GM15510 (cell line): ENCODE data around the gene KHDC3L.

Source experiments
- POLR2A ChIP-seq: IDR thresholded peaks from 3 replicates; pipeline ENCODE4 v1.6.1; 2011; ENCODE audit warnings: borderline replicate concordance; ENCODE audit not compliant: insufficient read length; ENCODE audit errors: extremely low read depth

KHDC3L gene

GRCh38 chr6:73362869-73363536, 545 bp downstream of the KHDC3L start:
- TF ChIP-seq POLR2A = no peak

GRCh38 chr6:73363537-73363875, 1.0 kb downstream of the KHDC3L start:
- TF ChIP-seq POLR2A = no peak

- no peak for TF ChIP-seq POLR2A
Observed at GRCh38 chr6:73364121-73364520, 1.7 kb downstream of the KHDC3L start.

- TF ChIP-seq POLR2A = no peak
Observed at GRCh38 chr6:73364549-73364948, 2.1 kb downstream of the KHDC3L start.

DNA sequence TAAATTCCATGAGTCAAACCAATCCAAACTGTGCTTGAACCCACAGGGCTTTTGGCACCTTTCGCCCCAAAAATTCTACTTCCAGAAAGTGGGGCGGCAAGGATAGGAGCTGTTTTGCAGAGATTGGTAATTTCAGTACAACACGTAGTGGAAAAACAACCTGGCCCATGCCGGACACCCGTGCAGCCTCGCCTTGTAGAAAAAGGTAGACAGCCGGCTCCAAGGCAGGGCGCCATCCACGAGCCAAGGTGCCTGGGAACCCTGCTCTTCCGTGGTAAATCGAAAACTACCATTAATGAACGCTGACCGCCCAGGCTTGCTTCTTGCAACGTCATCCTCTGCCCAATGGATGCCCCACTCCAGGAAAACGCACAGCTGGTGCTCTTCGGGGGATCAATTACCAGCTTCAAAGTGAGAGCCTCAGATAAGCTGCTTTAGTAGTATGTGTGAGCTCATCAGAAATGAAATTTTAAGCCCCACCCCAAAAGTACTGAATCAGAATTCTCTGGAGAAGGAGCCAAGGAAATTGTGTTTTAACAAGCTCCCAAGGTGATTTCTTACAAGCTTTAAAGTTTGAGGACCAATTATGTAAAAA, 5.4 kb downstream of the KHDC3L start:
- no peak for TF ChIP-seq POLR2A

DNA sequence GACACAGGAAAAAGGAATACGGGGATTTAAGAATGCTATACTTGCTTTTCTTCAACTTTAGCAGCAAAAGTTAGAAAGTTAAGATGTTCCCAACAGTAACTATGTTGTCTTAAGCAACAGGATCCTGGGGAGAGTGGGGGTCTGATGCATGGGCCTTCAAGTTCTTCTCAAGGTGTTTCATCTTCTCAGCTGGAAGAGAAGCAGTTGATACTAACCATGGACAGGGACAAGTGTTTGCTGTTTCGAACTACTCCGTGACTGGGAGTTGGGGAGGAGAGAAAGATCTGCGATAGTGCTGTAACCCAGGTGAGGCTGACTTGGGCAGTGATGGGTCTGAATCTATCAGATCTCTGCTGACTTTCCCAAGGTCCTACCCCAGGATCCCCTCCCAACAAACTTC, 6.2 kb downstream of the KHDC3L start:
- TF ChIP-seq POLR2A = no peak

GRCh38 chr6:73369157-73369556, 6.7 kb downstream of the KHDC3L start:
- no peak for TF ChIP-seq POLR2A

GRCh38 chr6:73369563-73369962, 7.1 kb downstream of the KHDC3L start, which contains the start of gene OOEP:
TSS of gene OOEP (minus strand) at chr6:73369897. CDS start at chr6:73369792, 105 bp downstream.
- no peak for TF ChIP-seq POLR2A

- TF ChIP-seq POLR2A = no peak
Observed at GRCh38 chr6:73371984-73372383, 9.5 kb downstream of the KHDC3L start.

GRCh38 chr6:73372516-73372915, 10.1 kb downstream of the KHDC3L start:
- TF ChIP-seq POLR2A = no peak

- no peak for TF ChIP-seq POLR2A
Observed at GRCh38 chr6:73375216-73375615, 12.8 kb downstream of the KHDC3L start.

DNA sequence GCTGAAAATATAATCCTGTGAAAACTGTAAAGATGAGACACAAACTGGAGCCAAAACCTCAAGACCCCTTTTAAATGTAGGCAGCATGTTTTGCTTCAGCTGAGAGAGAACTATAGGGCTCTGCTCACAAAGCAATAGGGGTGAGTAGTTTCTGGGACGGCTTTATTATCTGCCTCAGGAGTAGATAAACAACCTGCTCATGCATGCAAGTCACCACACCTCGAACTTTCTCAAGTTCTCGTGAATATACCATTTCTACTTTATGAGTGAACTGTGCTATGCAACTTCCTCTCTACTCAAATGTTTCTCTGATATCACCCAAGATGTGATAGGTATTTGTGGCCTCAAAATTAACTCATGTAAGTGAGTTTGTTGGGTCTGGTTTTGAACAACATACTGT, 14.8 kb downstream of the KHDC3L start:
- TF ChIP-seq POLR2A = no peak

DNA sequence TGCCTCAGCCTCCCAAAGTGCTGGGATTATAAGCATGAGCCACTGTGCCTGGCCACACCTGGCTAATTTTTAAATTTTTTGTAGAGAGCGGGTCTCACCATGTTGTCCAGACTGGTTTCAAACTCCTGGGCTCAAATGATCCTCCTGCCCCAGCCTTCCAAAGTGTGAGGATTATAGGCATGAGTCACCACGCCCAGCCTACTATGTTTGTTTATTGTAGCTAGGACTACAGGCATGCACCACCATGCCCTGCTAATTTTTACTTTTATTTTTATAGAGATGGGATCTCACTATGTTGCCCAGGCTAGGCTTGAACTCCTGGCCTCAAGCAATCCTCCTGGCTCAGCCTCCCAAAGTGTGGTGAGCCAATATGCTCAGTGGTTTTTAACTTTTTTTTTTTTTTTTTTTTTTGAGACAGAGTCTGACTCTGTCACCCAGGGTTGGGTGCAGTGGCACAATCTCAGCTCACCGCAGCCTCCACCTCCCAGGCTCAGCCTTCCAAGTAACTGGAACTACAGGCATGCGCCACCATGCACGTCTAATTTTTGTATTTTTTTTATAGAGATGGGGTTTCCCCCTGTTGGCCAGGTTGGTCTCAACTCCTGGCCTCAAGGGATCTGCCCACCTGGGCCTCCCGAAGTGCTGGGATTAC, 20.1 kb downstream of the KHDC3L start:
- no peak for TF ChIP-seq POLR2A

GRCh38 chr6:73388433-73388799, 26.0 kb downstream of the KHDC3L start:
- no peak for TF ChIP-seq POLR2A

GRCh38 chr6:73388800-73389512, 26.5 kb downstream of the KHDC3L start:
- no peak for TF ChIP-seq POLR2A

GRCh38 chr6:73389854-73390253, 27.4 kb downstream of the KHDC3L start:
- no peak for TF ChIP-seq POLR2A

DNA sequence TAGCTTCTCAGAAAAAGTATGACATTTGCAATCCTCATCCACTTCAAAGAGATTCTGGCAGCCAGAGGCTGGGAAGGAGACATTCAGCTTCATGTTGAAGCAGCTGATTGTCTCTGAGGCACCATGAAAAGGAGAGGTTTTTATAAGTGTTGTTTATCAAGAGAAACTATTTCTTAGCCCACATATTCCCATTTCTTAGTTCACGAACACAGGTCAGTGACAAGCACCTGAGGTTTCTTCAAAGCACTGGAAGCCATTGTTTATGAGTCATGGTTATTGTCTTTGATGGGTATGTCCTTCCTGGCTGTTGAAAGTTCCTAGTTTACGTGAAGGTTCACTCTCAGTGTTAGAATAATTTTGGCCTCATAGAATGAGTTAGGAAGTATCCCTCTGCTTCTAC, 29.2 kb downstream of the KHDC3L start:
- TF ChIP-seq POLR2A = no peak

DNA sequence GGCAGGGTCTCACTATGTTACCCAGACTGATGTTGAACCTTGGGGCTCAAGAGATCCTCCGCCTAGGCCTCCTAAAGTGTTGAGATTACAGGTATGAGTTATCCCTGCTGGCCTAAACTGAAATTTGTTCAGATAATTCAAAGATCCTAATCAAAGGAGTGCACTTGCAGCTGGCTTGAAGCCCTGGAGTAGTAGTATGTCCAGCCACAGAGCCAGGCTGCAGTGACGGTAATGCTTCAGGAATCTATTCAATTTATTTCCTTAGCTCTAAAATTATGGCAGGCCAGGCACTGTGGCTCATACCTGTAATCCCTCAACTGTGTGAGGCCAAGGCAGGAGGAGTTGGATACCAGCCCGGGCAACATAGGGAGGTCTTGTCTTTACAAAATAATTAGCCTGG, 30.8 kb downstream of the KHDC3L start:
- no peak for TF ChIP-seq POLR2A
